ENCODE results near the gene DMXL2.
"Not testable (repeated sequence)": the region's sequence is repeated elsewhere in the genome, so short reads cannot be mapped to it uniquely, and the experiment has no call there.

DMXL2 gene

DNA sequence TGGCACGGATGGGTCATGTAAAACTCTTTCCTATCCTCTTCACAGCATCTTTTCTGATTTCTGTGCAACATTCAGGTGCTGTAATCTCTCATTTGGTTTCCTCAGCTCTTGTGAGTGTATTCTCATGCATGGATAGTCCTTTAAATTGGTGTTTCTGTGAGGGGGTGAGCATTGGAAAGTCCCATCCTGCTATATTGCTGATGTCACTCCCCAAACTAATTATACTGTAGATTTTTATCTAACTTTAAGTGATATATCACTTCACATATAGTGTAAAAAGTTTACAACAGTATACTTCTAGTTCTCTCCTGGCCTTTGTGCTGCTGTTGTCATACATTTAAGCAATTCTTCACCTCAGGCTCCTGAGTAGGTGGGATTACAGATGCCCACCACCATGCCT is 178.5 kb downstream of the DMXL2 start:
- H3K4me3 ChIP-seq (ENCODE audit: low read depth, low read length): no peak overlapping the region
- TF ChIP-seq, protein P1, sequence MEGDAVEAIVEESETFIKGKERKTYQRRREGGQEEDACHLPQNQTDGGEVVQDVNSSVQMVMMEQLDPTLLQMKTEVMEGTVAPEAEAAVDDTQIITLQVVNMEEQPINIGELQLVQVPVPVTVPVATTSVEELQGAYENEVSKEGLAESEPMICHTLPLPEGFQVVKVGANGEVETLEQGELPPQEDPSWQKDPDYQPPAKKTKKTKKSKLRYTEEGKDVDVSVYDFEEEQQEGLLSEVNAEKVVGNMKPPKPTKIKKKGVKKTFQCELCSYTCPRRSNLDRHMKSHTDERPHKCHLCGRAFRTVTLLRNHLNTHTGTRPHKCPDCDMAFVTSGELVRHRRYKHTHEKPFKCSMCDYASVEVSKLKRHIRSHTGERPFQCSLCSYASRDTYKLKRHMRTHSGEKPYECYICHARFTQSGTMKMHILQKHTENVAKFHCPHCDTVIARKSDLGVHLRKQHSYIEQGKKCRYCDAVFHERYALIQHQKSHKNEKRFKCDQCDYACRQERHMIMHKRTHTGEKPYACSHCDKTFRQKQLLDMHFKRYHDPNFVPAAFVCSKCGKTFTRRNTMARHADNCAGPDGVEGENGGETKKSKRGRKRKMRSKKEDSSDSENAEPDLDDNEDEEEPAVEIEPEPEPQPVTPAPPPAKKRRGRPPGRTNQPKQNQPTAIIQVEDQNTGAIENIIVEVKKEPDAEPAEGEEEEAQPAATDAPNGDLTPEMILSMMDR (IDR thresholded peaks at IDR 0.05; ENCODE audit: insufficient read depth, low read depth, low read length, missing control alignments): no peak
- DNase-seq (ENCODE audit: low read depth): no peak

DNA sequence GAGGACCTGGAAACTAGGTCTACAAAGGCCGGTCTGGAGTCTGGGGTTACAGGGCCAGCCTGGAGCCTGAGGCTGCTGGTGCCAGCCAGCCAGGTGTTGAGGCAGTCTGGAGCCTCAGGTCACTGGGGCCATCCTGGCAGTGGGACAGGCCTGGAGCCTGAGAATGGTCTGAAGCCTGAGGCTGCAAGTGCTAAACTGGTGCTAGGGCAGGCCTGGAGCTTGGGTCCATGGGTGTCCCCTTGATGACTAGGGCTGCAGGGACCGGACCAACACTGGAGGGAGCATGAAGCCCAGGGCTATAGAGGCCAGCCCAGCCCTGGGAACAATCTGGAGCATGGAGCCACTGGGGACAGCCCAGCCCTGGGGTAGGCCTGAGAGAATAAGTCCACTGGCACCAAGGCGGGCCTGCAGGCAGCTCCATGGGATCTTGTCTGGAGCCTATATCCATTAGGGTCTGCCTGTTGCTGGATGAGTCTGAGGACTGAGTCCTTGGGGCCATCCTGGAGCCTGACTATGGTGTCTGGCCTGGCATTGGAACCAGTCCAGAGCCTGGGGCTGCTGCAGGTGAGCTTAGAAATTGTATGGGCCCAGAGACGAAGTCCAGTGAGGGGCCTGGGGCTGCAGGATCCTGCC is 179.2 kb downstream of the DMXL2 start:
- TF ChIP-seq, protein P1 (IDR thresholded peaks at IDR 0.05; ENCODE audit: insufficient read depth, low read depth, low read length, missing control alignments): no peak
- no peak for DNase-seq (ENCODE audit: low read depth)

DNA sequence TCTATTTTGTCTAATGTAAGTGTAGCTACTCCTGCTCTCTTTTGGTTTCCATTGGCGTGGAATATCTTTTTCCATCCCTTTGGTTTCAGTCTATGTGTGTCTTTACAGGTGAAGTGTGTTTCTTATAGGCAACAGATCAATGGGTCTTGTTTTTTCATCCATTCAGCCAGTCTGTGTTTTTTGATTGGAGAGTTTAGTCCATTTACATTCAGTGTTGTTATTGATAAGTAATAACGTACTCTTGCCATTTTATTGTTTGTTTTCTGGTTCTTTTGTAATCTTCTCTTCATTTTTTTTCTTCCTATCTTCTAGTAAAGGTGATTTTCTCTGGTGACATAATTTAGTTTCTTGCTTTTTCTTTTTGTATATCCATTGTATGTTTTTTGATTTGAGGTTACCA is 184.0 kb downstream of the DMXL2 start:
- H3K4me3 ChIP-seq (ENCODE audit: low read depth, low read length): no peak overlapping the region
- DNase-seq (ENCODE audit: low read depth): no peak
- TF ChIP-seq, protein P1 (IDR thresholded peaks at IDR 0.05; ENCODE audit: insufficient read depth, low read depth, low read length, missing control alignments): no peak

More for the DNA sequence above, 179.2 kb downstream of the DMXL2 start:
- no peak overlapping the region for H3K4me3 ChIP-seq (ENCODE audit: low read depth, low read length)

DNA sequence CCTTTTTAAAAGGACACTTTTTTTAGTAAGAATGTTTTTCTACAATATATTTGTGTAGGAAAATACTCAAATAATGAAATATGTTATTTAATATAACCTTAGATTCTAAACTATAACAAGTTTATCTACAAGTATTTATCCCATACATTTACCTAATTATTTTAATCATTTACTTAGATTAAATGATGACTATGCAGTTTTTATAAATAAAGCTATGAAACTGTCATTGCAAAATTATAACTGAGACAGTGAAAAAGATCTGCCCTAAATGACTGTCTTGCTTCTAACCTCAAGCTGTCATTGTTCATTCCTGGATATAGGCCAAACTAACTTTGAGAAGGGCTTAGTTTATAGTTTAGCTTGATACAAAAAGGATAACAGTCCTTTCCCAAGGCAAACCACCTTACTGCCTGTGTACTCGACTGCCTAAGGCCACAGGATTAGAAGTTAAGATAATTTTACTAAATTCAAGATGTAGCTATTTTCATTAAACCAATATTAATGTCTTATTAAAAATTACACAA is 197.0 kb downstream of the DMXL2 start:
- TF ChIP-seq, protein P1 (IDR thresholded peaks at IDR 0.05; ENCODE audit: insufficient read depth, low read depth, low read length, missing control alignments): no peak
- DNase-seq (ENCODE audit: low read depth): no peak

DNA sequence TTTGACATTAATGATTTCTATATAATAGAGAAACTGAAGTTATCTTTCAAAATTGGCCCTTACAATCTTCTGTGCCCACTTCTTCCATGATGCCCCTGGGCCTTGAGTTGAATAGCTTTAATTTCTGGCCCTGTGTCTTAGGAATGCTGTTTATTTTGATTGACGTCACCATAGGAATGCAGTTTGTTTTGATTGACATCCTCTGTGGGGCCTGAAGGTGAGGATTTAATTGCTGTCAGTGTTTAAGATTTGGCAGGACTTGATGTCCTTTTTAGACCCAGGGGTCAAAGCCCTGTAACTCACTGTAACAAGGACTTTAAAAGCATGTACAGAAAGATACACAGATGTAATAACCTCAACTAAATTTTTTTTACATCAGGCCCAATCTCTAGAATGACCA is 197.8 kb downstream of the DMXL2 start:
- TF ChIP-seq, protein P1 (IDR thresholded peaks at IDR 0.05; ENCODE audit: insufficient read depth, low read depth, low read length, missing control alignments): no peak
- no peak for DNase-seq (ENCODE audit: low read depth)
- H3K4me3 ChIP-seq (ENCODE audit: low read depth, low read length): no peak overlapping the region

More for the DNA sequence above, 197.0 kb downstream of the DMXL2 start:
- no peak overlapping the region for H3K4me3 ChIP-seq (ENCODE audit: low read depth, low read length)

DNA sequence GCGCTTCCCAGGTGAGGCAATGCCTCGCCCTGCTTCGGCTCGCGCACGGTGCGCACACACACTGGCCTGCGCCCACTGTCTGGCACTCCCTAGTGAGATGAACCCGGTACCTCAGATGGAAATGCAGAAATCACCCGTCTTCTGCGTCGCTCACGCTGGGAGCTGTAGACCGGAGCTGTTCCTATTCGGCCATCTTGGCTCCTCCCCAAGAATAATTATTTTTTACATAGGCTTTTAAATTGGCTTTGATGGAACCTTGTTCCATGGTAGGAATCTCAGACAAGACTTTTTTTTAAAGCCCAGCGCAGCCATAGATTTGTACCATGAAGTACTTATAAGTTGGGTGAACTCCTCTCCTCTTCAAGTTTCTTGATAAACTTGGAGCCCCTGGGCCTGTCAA is 199.5 kb downstream of the DMXL2 start:
- DNase-seq (ENCODE audit: low read depth): not testable (repeated sequence)

DNA sequence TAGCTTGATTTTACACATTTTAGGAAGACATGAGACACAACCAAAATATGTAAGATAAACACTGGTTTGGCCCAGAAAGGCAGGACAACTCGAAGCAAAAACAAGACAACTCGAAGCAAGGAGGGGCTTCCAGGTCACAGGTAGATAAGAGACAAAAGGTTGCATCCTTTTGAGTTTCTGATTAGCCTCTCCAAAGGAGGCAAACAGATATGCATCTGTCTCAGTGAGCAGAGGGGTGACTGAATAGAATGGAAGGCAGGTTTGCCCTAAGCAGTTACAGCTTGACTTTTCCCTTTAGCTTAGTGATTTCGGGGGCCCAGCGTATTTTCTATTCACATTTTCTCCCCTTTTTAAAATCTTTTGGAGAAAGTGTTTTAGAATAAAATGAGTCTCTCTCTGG is 206.4 kb downstream of the DMXL2 start:
- no peak overlapping the region for H3K4me3 ChIP-seq (ENCODE audit: low read depth, low read length)
- no peak for DNase-seq (ENCODE audit: low read depth)
- TF ChIP-seq, protein P1 (IDR thresholded peaks at IDR 0.05; ENCODE audit: insufficient read depth, low read depth, low read length, missing control alignments): no peak

More for the DNA sequence above, 199.5 kb downstream of the DMXL2 start:
- H3K4me3 ChIP-seq (ENCODE audit: low read depth, low read length): not testable (repeated sequence)

Data from GM12865 (cell line).